ENCODE data around the gene GALNT15. TPM values are rescaled to one million over a fixed set of nuclear protein-coding genes. Genes with fewer than 3 reads are reported as not detected.

Gene GALNT15, protein sequence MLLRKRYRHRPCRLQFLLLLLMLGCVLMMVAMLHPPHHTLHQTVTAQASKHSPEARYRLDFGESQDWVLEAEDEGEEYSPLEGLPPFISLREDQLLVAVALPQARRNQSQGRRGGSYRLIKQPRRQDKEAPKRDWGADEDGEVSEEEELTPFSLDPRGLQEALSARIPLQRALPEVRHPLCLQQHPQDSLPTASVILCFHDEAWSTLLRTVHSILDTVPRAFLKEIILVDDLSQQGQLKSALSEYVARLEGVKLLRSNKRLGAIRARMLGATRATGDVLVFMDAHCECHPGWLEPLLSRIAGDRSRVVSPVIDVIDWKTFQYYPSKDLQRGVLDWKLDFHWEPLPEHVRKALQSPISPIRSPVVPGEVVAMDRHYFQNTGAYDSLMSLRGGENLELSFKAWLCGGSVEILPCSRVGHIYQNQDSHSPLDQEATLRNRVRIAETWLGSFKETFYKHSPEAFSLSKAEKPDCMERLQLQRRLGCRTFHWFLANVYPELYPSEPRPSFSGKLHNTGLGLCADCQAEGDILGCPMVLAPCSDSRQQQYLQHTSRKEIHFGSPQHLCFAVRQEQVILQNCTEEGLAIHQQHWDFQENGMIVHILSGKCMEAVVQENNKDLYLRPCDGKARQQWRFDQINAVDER
- total RNA-seq (2014; rRNA removed; shearing (Covaris generic)): not detected in 2 replicates

DNA sequence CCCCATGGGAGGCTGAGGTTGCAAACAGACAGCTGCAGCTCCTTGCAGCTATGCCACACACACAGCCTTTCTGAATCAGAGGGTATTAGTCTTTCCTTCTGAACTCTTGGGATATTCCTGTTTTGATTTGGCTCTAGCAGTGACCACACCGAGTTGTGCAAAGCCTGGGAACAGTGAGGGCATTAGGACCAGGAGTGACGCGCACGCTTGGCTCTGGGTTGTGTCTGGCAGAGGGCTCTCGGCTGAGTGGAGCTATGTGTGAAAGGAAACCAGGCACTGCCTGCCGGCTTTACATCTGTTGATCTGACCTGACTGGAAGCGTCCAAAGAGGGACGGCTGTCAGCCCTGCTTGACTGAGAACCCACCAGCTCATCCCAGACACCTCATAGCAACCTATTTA, at the start of gene GALNT15:
TSS of gene GALNT15 (plus strand) at position 292 of the 400 bp plus-strand sequence. CDS start 472 bp downstream, outside the sequence.
- DNase-seq (ENCODE audit: low spot score): peak; percentile 48

GRCh38 chr3:16126634-16127033, 47.8 kb upstream of the GALNT15 start:
- no peak for DNase-seq (ENCODE audit: low spot score)

DNA sequence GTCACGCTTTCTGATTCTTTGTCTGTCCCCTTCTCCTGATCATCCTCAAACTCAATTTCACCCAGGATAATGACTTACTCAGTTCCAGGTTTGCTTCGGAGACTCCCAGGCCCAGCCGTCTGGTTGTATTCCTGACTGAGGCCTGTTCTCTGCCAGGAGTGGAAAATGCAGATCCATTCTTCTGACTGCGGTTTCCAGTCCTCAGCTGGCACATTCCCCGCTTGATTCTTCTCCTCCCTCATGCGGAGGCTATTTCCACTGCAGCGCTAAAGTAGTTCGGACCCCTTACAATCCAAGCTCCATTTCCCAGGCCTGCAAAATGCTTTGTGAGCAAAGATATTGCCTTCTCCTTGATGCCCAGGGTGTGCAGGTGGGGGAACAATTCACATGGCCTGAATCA, 47.2 kb upstream of the GALNT15 start:
- no peak for DNase-seq (ENCODE audit: low spot score)

DNA sequence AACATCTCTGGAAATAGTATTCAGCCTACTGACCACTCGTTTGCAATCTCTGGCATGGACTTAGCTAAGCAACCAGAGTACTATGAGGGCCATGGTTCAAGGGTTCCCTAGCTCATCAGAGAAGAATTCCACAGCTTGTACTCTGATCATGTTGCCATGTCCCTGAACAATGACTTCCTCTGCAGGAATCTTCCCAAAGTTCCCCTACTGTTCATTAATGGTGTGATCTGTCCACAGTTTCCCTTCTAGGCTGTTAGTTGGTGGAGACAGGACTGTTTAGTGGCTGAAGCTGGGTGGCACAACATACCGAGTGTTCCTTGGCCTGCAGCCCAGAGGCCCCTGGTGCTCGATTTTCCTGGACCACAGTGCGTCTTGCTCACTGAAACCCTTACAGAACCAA, 44.4 kb upstream of the GALNT15 start:
- no peak for DNase-seq (ENCODE audit: low spot score)

GRCh38 chr3:16132190-16132589, 42.3 kb upstream of the GALNT15 start:
- no peak for DNase-seq (ENCODE audit: low spot score)

DNA sequence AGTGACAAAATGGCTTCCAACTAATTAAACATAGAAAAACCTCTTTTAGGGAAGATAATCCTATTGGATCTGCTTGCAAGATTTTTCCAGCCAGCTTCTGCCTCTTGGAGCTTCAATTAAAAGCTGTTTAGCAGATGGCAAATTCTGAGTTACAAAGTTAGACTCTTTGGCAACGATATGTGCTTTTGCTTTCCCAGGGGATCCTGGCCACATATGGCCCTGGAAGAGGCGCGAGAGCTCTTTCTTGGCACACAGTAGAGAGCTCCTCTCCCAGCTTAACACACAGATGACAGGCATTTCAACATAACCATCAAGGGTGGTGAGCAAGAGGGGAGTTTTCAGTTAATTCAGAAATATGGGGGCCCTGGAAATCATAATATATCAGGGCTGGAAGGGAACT, 41.6 kb upstream of the GALNT15 start:
- no peak for DNase-seq (ENCODE audit: low spot score)

GRCh38 chr3:16134173-16134928, 40.1 kb upstream of the GALNT15 start:
- DNase-seq (ENCODE audit: low spot score): no peak

DNA sequence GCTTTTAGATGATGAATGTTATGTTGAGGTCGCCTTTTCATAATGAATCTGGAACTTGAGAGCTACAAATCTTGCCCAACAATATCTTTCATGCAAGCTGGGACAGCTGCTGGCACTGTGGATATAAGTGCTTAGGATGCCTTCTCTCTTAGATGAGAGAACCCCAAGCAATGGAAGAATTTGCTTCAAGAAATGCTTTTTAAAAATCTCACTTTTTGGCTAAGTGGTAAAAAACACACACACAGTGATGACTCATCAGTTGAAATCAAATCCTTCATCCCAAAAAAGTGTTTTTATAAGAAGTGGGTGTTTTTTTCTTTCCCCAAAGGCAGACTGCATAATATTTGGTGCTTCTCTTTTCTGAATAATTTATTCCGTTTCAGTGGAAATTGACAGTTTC, 38.4 kb upstream of the GALNT15 start:
- no peak for DNase-seq (ENCODE audit: low spot score)

GRCh38 chr3:16137044-16137443, 37.4 kb upstream of the GALNT15 start:
- DNase-seq (ENCODE audit: low spot score): no peak

- no peak for DNase-seq (ENCODE audit: low spot score)
These were observed 36.5 kb upstream of the GALNT15 start for GRCh38 chr3:16137977-16138376.

- peak; percentile 75 for DNase-seq (ENCODE audit: low spot score)
These were observed 34.2 kb upstream of the GALNT15 start for GRCh38 chr3:16140116-16140893.

DNA sequence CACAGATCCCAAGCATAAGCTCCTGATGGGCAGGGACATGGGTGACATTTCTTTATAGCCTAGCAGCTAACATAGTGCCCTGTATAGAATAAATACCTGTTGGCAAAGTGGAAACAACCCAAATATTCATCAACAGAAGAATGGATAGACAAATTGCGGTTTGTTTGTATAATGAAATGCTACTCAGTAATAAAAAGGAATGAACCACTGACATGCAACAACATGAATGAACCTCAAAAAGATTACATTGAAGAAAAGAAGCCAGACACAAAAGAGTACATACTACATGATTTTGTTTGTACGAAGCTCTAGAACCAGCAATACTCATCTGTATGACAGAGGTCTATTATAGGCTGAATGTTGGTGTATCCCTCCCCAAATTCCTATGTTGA, 33.6 kb upstream of the GALNT15 start:
- no peak for DNase-seq (ENCODE audit: low spot score)

- DNase-seq (ENCODE audit: low spot score): no peak
These were observed 32.0 kb upstream of the GALNT15 start for GRCh38 chr3:16142350-16143025.

- no peak for DNase-seq (ENCODE audit: low spot score)
These were observed 30.5 kb upstream of the GALNT15 start for GRCh38 chr3:16143861-16144447.

DNA sequence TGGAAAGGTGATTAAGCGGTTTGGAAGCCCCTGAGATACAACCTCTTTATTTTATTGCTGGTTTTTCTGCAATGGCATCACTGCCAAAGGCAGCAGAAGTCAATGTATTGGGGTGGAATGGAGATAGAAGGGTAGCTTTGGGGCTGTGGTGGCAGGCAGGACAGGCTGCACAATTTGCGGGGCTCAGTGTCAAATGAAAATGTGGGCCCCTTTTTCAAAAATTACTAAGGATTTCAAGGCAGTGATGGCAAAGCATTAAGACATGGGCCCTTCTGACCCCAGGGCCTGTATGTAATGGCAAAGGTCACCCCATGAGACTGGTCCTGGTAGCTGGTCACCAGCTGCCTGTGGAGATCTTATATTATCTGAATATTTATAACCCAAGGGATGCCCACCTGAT, 29.3 kb upstream of the GALNT15 start:
- no peak for DNase-seq (ENCODE audit: low spot score)

GRCh38 chr3:16146015-16146730, 28.3 kb upstream of the GALNT15 start:
- DNase-seq (ENCODE audit: low spot score): no peak

- no peak for DNase-seq (ENCODE audit: low spot score)
These were observed 27.1 kb upstream of the GALNT15 start for GRCh38 chr3:16147220-16147994.

DNA sequence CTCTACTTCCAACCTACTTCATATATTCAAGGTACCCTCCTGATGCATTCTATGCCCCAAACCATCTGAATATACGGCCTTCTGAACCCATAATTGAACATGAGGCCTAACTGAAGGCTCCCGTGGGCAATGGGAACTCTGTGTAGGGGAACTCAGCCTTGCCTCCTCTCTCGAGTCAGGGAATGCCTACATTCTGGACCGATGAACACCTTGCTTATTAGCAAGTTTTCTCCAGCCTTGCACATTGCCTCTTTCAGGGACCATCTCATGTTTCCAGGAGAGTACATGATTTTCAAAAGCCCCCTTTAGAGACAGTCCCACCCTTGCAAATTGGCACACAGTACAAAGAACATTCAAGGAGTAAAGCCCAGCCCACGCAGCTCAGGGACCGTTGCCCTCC, 26.3 kb upstream of the GALNT15 start:
- no peak for DNase-seq (ENCODE audit: low spot score)

DNA sequence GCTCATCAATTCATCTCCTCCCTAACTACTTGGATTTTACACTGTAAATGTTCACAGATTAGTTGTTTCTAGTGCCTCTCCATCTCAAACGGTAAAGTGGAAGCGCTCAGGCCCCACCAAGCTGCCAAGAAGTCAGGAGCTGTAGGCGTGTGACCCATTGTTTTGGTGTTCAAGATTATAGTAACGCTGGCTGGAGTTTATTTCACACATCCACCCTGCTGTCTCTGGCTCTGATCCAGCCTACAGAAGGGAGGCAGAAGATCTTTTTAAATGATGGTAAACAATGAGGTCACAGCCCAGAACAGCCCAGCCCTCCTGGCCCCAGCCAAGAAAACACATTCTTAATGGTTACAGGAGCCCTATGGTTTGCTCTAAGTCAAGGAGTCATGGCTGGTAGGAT, 25.7 kb upstream of the GALNT15 start:
- DNase-seq (ENCODE audit: low spot score): peak; percentile 94

Measured in H4 (cell line).